Measurements from ENCODE around the gene SUGCT. TPM values are rescaled to one million over a fixed set of nuclear protein-coding genes. Genes with fewer than 3 reads are reported as not detected.

SUGCT gene
- total and polyA plus RNA-seq, 2 of the 8 experiments (the other 6 are each of a cell fraction or from before 2014, with no cell fraction given) = 2.8 to 5.4 TPM

- H2BK5ac ChIP-seq (ENCODE audit: low read depth, low read length) = no peak overlapping the region
- no peaks in the 10 kb centered on the region for H3K79me2 ChIP-seq (ENCODE audit: control insufficient read depth in 1 of 2, insufficient read depth in 2 of 2, low read length in 2 of 2)
- H3K23ac ChIP-seq (ENCODE audit: insufficient read length) = no peak overlapping the region
- H3K9me3 ChIP-seq (ENCODE audit: insufficient read depth in 2 of 2, low read depth in 1 of 2, low read length in 1 of 2) = no peaks in the 10 kb centered on the region
- H3K9ac ChIP-seq (replicated peaks in 1 of 4; ENCODE audit: extremely low read depth in 1 of 4, low read depth in 3 of 4, low read length in 3 of 4) = no peak overlapping the region
- H3K56ac ChIP-seq (replicated peaks; ENCODE audit: insufficient read length, low read depth, low read length) = no peak overlapping the region
- H3K23me2 ChIP-seq (ENCODE audit: low read depth, low read length) = no peaks in the 10 kb centered on the region
- H2AFZ ChIP-seq (ENCODE audit: low read length) = no peak overlapping the region
- H3K18ac ChIP-seq (ENCODE audit: extremely low read depth, low read length) = no peak overlapping the region
- H3K4me1 ChIP-seq (replicated peaks in 1 of 4; ENCODE audit: control insufficient read depth in 3 of 4, insufficient read depth in 4 of 4, low read length in 3 of 4) = no peaks in the 10 kb centered on the region
- ChIA-PET POLR2A (ENCODE audit: partially characterized antibody) (no interaction called here), CTCF (ENCODE audit: partially characterized antibody) (interaction anchor here (1.1 kb wide), 1 partner anchor 23 kb away, joined by 3 read pairs; no protein-coding TSS in a partner anchor)
- no peak overlapping the region for H4K91ac ChIP-seq (replicated peaks; ENCODE audit: insufficient read length, low read length)
- no peaks in the 10 kb centered on the region for H3K27me3 ChIP-seq (replicated peaks in 1 of 4; ENCODE audit: control insufficient read depth in 3 of 4, extremely low read depth in 1 of 4, insufficient read depth in 3 of 4, low read length in 3 of 4)
- H3K14ac ChIP-seq (ENCODE audit: insufficient read length) = no peak overlapping the region
- 89% methylated on average over 3 of the region's 3 CpGs; no CpG with 5 or more reads in 1 of the 2 experiments for WGBS, 2 experiments (ENCODE audit: extremely low coverage in 1 of 2, insufficient coverage in 1 of 2, insufficient read length in 1 of 2, insufficient replicate concordance in 2 of 2, low coverage in 1 of 2, low lambda C conversion rate in 2 of 2, missing lambda C conversion rate in 1 of 2)
- H3K79me1 ChIP-seq (ENCODE audit: low read depth, low read length) = no peaks in the 10 kb centered on the region
- no peak for DNase-seq (ENCODE audit: low read depth in 1 of 2, low spot score in 2 of 2)
- H3K4ac ChIP-seq (replicated peaks; ENCODE audit: insufficient read length, low read depth, low read length) = no peak overlapping the region
- H3K4me3 ChIP-seq (ENCODE audit: extremely low read depth in 1 of 4, insufficient read depth in 2 of 4, low read depth in 3 of 4, low read length in 4 of 4) = no peak overlapping the region
- no peak for FAIRE-seq
- H2BK20ac ChIP-seq (ENCODE audit: low read length) = no peak overlapping the region
- H2BK12ac ChIP-seq (ENCODE audit: low read depth, low read length) = no peak overlapping the region
- no peak overlapping the region for H3K27ac ChIP-seq (ENCODE audit: low read depth, low read length)
- H3K36me3 ChIP-seq (ENCODE audit: control insufficient read depth in 2 of 4, insufficient read depth in 4 of 4, low read length in 3 of 4) = no peaks in the 10 kb centered on the region
- H4K20me1 ChIP-seq (replicated peaks in 1 of 2; ENCODE audit: control insufficient read depth in 1 of 2, insufficient read depth in 2 of 2, low read length in 2 of 2) = no peaks in the 10 kb centered on the region
- no peak overlapping the region for H2BK15ac ChIP-seq (ENCODE audit: low read length)
- H2AK5ac ChIP-seq (ENCODE audit: low read depth, low read length) = no peak overlapping the region
- no peak overlapping the region for H4K8ac ChIP-seq (ENCODE audit: extremely low read depth, insufficient read depth, low read length)
- no peak overlapping the region for H4K5ac ChIP-seq (ENCODE audit: insufficient read length, low read depth, low read length)
- H3K4me2 ChIP-seq (ENCODE audit: insufficient read depth in 1 of 2, low read depth in 2 of 2, low read length in 2 of 2) = no peak overlapping the region
- H2BK120ac ChIP-seq (replicated peaks; ENCODE audit: low read depth, low read length) = no peak overlapping the region
- TF ChIP-seq HDAC6 (IDR thresholded peaks at IDR 0.05; ENCODE audit: low read depth, low read length) (no peak), SP2 (IDR thresholded peaks at IDR 0.05; ENCODE audit: low read length) (no peak), EP300 (IDR thresholded peaks at IDR 0.05; ENCODE audit: borderline replicate concordance in 1 of 2, low read depth in 2 of 2, low read length in 2 of 2) (no peak), JUN (IDR thresholded peaks at IDR 0.05; ENCODE audit: low read depth, low read length) (no peak), RNF2 (IDR thresholded peaks at IDR 0.05; ENCODE audit: borderline replicate concordance, low read depth, low read length, missing control alignments, poor library complexity, severe bottlenecking) (no peak), POU5F1 (IDR thresholded peaks at IDR 0.05; ENCODE audit: low read depth, low read length) (no peak), PHF8 (conservative IDR thresholded peaks at IDR 0.05; ENCODE audit: low read depth, low read length) (no peak), HDAC2 (IDR thresholded peaks at IDR 0.05; ENCODE audit: borderline replicate concordance in 1 of 2, low read depth in 2 of 2, low read length in 2 of 2) (no peak), ATF2 (IDR thresholded peaks at IDR 0.05; ENCODE audit: low read length) (no peak), CHD2 (IDR thresholded peaks at IDR 0.05; ENCODE audit: low read length) (no peak), SIX5 (IDR thresholded peaks at IDR 0.05; ENCODE audit: low read depth, low read length) (no peak)
Measured at GRCh38 chr7:40848541-40849221, 713.9 kb downstream of the SUGCT start.
